Gastrocnemius medialis (tissue), 4 donors: ENCODE data around the gene COL23A1. TPM values are rescaled to one million over a fixed set of nuclear protein-coding genes. Genes with fewer than 3 reads are reported as not detected.

Source experiments
- ATAC-seq, 2 donors: fragments of 150-250 bp; one replicate each; pipeline ENCODE4 v1.9.1; 2016
- DNase-seq, 2 donors: peaks; one replicate each; pipeline ENCODE4 v3.0.0-alpha.2; 2019
- H3K27ac ChIP-seq, 4 donors: fragments of 200-600 bp; sonication (generic); 1 replicate in 1 of 4; 2 replicates in 3 of 4; pipeline ENCODE4 v1.5.1; 2016 to 2018; ENCODE audit warnings: mild to moderate bottlenecking in 2 of 4, moderate library complexity in 1 of 4
- H3K27me3 ChIP-seq, 3 donors: fragments of 200-600 bp; sonication (generic) in 2 of 3; 1 replicate in 1 of 3; 2 replicates in 2 of 3; pipeline versions ENCODE4 v1.5.1 to v1.6.0; 2016 to 2019; ENCODE audit warnings: mild to moderate bottlenecking in 1 of 3, moderate library complexity in 1 of 3
- H3K36me3 ChIP-seq, 2 donors: fragments of 200-600 bp; sonication (generic) in 1 of 2; one replicate each; pipeline ENCODE4 v1.5.1; 2017 to 2018
- H3K4me1 ChIP-seq, 2 donors: fragments of 200-600 bp; sonication (generic) in 1 of 2; one replicate each; pipeline ENCODE4 v1.5.1; 2016 to 2017; ENCODE audit warnings: mild to moderate bottlenecking in 2 of 2
- H3K4me3 ChIP-seq, 4 donors: fragments of 200-600 bp; sonication (generic) in 3 of 4; 1 replicate in 1 of 4; 2 replicates in 3 of 4; pipeline ENCODE4 v1.5.1; 2016 to 2019; ENCODE audit warnings: mild to moderate bottlenecking in 2 of 4
- H3K9me3 ChIP-seq, 3 donors: fragments of 200-600 bp; sonication (generic) in 2 of 3; 1 replicate in 1 of 3; 2 replicates in 2 of 3; pipeline ENCODE4 v1.5.1; 2016 to 2019
- POLR2A ChIP-seq, 2 donors: fragments of 450-650 bp; IDR thresholded peaks; one replicate each; pipeline ENCODE4 v1.6.1; 2017; ENCODE audit warnings: antibody characterized with exemption in 2 of 2, mild to moderate bottlenecking in 2 of 2, moderate library complexity in 2 of 2
- in situ Hi-C, 4 donors: fragments of 200-750 bp; cut with MboI; loops; one replicate each; pipeline versions ENCODE4 v1.15.0 to v1.8.0; 2017; ENCODE audit warnings: low sequenced_read_pairs in 4 of 4
- intact Hi-C: fragments of 100-400 bp; cut with DNase I; formaldehyde crosslinking; loops from one replicate; pipeline ENCODE4 v1.15.1; 2023; ENCODE audit warnings: low total_unique reads
- total RNA-seq, 4 donors: library from RNA; depleted of rRNA; stranded (reverse); fragments of >200 nt; gene quantifications; one replicate each; pipeline versions ENCODE4 v1.1.0 to v1.2.3, GENCODE V29; 2016
- TF ChIP-seq, protein P1 (sequence below), 5 experiments: fragments of 450-650 bp in 3 of 5; fragments of 200-600 bp in 2 of 5; sonication (generic) in 2 of 5; IDR thresholded peaks in 4 of 5; conservative IDR thresholded peaks in 1 of 5; 1 replicate in 4 of 5; 2 replicates in 1 of 5; pipeline ENCODE4 v1.5.1; 2016 to 2019; ENCODE audit warnings: antibody characterized with exemption in 5 of 5, mild to moderate bottlenecking in 3 of 5, moderate library complexity in 3 of 5

The COL23A1 gene
- total RNA-seq, 4 donors from 2014 or later = 0.62 to 1.1 (median 0.97) TPM; not detected in 1

DNA sequence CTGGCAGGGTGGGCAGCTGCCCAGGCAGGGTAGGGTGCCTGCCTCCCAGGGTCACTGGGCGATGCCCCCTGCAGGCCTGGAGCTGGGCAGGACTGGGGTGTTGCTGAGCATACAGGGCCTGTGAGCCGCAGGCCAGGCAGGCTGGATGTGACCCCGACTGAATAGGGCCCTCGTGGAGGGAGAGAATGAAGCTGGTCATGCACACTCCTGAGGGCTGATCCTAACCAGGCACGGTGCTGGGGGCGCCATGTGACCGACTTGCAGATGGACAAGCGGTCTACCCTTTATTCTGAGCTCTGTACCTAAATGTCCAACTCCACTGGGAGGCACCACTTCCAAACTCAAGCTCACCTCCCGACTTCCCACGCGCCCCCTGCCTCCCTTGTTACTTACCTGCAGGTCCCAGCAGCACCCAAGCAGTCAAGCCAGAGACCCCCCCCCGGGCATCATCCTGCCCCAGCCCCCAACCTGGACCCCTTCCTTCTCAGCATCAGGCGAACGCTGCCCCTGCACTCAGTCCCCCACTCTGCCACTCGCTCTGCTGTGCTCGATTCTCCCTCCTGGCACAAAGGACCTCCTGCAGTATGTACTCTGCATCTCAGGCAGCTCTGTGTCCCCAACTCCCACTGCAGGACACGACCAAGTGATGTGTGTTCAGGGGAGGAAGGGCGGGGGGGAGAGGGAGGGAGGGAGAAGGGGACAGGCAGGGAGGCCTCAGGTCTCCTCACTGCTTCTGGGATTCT is 280.8 kb downstream of the COL23A1 start:
- DNase-seq = peak in 1 of 2 donors; percentile 10
- in situ Hi-C loops = no loop called here
- intact Hi-C loops = no loop called here
- Histone ChIP-seq H3K27ac (no peak overlapping the region), H3K9me3 (no peaks in the 10 kb centered on the region), H3K36me3 (no peaks in the 10 kb centered on the region), H3K4me3 (no peak overlapping the region), H3K27me3 (no peaks in the 10 kb centered on the region), H3K4me1 (no peaks in the 10 kb centered on the region)
- TF ChIP-seq, protein P1, sequence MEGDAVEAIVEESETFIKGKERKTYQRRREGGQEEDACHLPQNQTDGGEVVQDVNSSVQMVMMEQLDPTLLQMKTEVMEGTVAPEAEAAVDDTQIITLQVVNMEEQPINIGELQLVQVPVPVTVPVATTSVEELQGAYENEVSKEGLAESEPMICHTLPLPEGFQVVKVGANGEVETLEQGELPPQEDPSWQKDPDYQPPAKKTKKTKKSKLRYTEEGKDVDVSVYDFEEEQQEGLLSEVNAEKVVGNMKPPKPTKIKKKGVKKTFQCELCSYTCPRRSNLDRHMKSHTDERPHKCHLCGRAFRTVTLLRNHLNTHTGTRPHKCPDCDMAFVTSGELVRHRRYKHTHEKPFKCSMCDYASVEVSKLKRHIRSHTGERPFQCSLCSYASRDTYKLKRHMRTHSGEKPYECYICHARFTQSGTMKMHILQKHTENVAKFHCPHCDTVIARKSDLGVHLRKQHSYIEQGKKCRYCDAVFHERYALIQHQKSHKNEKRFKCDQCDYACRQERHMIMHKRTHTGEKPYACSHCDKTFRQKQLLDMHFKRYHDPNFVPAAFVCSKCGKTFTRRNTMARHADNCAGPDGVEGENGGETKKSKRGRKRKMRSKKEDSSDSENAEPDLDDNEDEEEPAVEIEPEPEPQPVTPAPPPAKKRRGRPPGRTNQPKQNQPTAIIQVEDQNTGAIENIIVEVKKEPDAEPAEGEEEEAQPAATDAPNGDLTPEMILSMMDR (IDR thresholded peaks at IDR 0.05 in 4 of 5, conservative IDR thresholded peaks at IDR 0.05 in 1 of 5) = no peak
- no peak for TF ChIP-seq POLR2A (IDR thresholded peaks at IDR 0.05)
- ATAC-seq = no peak

DNA sequence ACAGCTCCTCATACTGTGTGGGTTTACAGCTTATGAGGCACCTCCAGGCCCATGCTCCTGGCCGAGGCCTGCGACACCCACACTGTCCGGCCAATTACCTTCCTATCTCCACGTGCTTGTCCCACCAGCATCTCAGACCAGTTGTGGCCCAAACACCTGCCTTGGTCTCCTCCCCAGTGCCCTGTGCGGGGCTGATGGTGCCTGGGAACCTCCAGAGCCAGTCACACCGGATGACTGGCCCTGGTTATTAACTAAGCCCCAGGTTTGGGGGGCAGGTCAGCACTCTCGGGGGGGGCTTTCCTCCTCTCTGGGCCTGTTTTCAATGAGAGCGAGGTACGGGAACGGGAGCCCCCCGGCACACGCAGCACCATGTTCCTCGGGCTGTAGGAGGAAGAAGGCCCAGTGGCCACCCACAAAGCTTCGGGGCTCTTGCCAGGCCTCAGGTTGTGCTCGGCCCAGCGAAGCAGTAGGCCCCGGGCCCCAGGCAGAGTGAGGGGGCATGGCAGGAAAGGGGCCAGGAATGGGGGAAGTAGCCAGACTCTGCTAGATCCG is 281.6 kb downstream of the COL23A1 start:
- in situ Hi-C loops = no loop called here
- H3K4me3 ChIP-seq = no peak overlapping the region
- H3K27me3 ChIP-seq = no peaks in the 10 kb centered on the region
- no peaks in the 10 kb centered on the region for H3K4me1 ChIP-seq
- intact Hi-C loops = no loop called here
- no peak for ATAC-seq
- TF ChIP-seq POLR2A (IDR thresholded peaks at IDR 0.05) = no peak
- TF ChIP-seq, protein P1 (IDR thresholded peaks at IDR 0.05 in 4 of 5, conservative IDR thresholded peaks at IDR 0.05 in 1 of 5) = no peak
- H3K27ac ChIP-seq = no peak overlapping the region
- H3K9me3 ChIP-seq = no peaks in the 10 kb centered on the region
- peak in 1 of 2 donors; percentile 6 for DNase-seq
- H3K36me3 ChIP-seq = no peaks in the 10 kb centered on the region

DNA sequence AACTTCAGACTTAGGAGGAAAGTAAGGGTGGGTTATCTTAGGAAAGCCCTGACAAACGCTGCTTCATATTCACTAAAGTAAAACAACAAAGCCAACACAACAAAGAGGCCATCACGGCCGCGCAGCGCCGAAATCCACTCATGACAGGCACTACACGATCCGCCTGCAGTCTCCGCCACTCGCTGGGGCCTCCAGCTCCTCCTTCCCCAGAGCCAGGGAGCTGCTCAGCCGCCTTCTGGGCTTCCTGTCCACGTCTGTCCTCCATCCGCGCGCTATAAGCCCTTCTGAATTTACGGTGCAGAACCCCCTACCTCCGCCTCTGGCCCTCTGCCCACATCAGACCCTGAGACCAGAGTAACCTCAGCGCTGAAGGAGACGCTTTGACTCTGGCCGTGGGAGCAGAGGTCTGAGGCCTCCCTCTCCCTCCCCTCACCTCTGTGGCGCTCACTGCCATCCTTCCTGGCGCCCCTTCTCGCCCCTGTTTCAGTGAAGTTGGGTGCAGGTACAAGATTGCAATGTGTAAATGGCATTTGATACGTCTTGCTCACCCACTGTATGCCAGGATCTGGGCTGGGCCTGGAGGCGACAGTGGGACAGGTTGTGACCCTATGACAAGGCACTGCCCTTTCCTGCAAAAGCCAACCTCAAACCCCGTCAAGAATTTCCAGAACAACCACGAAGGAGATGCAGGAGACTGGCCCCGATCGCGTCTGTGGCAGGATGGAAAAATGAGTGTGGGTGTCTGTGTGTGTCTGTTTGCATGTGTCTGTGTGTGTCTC is 282.7 kb downstream of the COL23A1 start:
- no peak for ATAC-seq
- in situ Hi-C loops (no loop called here), intact Hi-C loops (no loop called here)
- Histone ChIP-seq H3K9me3 (no peaks in the 10 kb centered on the region), H3K36me3 (no peaks in the 10 kb centered on the region), H3K27ac (no peak overlapping the region), H3K4me3 (no peak overlapping the region), H3K4me1 (no peaks in the 10 kb centered on the region), H3K27me3 (no peaks in the 10 kb centered on the region)
- TF ChIP-seq, protein P1 (IDR thresholded peaks at IDR 0.05 in 4 of 5, conservative IDR thresholded peaks at IDR 0.05 in 1 of 5) = no peak
- TF ChIP-seq POLR2A (IDR thresholded peaks at IDR 0.05) = no peak
- DNase-seq = peak in 1 of 2 donors; percentile 7

DNA sequence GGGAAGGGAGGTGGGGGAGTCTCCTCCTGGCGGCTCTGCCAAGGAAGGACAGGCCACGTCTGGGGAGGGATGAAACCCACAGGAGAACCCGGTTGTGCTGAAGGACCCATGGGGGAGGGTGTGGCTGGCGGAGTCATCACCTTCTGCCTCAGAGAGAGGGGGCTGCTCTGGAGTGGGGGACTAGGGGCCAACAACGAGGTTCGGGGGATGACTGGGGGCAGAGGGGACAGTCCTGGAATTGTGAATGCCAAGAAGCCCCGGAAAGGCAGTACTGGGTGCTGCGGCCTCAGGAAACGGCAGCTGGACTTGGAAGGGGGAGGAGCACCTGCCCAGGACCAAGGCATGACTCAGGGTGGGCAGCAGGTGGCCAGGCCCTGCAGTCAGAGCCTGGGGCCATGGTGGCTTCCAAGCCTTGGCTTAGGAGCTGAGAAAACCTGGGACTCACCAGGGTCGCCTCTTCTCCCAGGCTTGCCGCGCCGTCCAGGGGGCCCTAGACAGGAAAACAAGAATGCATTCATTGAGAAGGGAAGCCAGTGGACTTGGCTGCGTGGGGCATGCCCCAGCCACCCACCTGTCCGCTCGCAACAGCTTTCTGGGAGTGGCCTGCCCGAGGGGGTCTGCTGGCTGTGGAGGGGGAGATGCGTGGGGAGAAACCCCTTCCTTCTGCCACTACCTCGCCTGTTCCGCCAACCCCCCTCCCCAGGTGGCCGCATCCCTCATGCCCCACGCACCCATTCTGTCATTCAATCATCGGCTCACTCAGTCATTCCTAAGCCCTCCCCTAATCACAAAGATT is 283.6 kb downstream of the COL23A1 start:
- DNase-seq (peak in 1 of 2 donors; percentile 6), ATAC-seq (no peak)
- Histone ChIP-seq H3K27ac (no peak overlapping the region), H3K36me3 (no peaks in the 10 kb centered on the region), H3K9me3 (no peaks in the 10 kb centered on the region), H3K4me1 (no peaks in the 10 kb centered on the region), H3K27me3 (no peaks in the 10 kb centered on the region), H3K4me3 (no peak overlapping the region)
- TF ChIP-seq, protein P1 (IDR thresholded peaks at IDR 0.05 in 4 of 5, conservative IDR thresholded peaks at IDR 0.05 in 1 of 5) = no peak
- TF ChIP-seq POLR2A (IDR thresholded peaks at IDR 0.05) = no peak
- in situ Hi-C loops (no loop called here), intact Hi-C loops (no loop called here)
